NB4 (cell line): Measurements from ENCODE around the gene RYR3.

Source experiments
- DNase-seq: peaks from one replicate; pipeline ENCODE4 v3.0.0; 2010; ENCODE audit warnings: low read depth
- H3K4me3 ChIP-seq: one replicate; pipeline ENCODE4 v1.5.1; 2011; ENCODE audit warnings: mild to moderate bottlenecking, low read depth, low read length, moderate library complexity
- CTCF ChIP-seq: IDR thresholded peaks from one replicate; pipeline ENCODE4 v1.5.1; 2012; ENCODE audit warnings: low read depth, low read length
- MYC ChIP-seq: IDR thresholded peaks from 2 replicates; pipeline ENCODE4 v1.6.1; 2011; ENCODE audit warnings: low read depth, low read length
- POLR2A ChIP-seq: IDR thresholded peaks from 2 replicates; pipeline ENCODE4 v1.6.1; 2011; ENCODE audit warnings: mild to moderate bottlenecking; ENCODE audit not compliant: insufficient read length; ENCODE audit errors: extremely low read depth
- TF ChIP-seq, protein P1 (sequence below): IDR thresholded peaks from 2 replicates; pipeline ENCODE4 v1.6.1; 2011; ENCODE audit warnings: low read depth, low read length

RYR3 gene

DNA sequence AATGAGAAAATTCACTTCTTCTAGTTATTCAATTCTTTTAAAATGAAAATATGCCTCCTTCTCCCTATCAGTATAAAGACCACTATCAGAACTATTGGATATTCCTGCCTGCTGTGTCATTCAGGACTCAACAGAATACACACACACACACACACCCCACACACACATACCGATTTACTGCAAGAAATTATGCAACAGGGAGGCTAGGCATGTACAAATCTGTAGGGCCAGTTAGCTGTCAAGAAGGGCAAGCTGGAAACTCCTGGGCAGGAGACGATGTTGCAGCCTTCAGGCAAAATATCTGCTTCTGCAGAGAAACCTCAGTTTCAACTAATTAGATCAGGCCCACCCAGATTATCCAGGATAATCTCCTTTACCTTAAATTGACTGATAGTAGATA lies 13.9 kb upstream of the RYR3 start:
- H3K4me3 ChIP-seq, result no peak overlapping the region
- no peak for TF ChIP-seq POLR2A
- TF ChIP-seq MYC, result no peak
- TF ChIP-seq, protein P1, sequence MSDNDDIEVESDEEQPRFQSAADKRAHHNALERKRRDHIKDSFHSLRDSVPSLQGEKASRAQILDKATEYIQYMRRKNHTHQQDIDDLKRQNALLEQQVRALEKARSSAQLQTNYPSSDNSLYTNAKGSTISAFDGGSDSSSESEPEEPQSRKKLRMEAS, result no peak
- TF ChIP-seq CTCF, result no peak
- no peak for DNase-seq

- no peak overlapping the region for H3K4me3 ChIP-seq
- TF ChIP-seq POLR2A (no peak), MYC (no peak), CTCF (no peak)
- TF ChIP-seq, protein P1, result no peak
- DNase-seq, result no peak
These were observed 12.1 kb upstream of the RYR3 start for GRCh38 chr15:33298631-33299030.

DNA sequence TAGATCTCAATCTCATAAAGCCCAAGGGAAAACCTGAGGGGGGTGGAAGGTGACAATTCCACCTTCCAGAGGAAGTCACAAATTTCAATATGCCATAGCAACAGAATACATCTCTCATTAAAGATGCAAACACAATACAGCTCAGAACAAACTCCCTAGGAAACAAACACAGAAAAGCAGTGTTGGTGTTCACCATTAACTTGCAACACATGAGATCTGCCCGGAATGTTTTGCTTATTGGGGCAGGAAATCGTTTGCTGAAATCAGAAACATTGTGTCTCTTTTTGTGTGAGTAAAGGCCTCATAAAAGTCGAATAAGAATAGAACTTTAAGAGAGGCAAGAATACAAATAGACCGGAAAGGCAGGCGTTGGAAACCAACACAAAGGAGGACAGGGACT lies 5.8 kb upstream of the RYR3 start:
- TF ChIP-seq CTCF (no peak), MYC (no peak), POLR2A (no peak)
- TF ChIP-seq, protein P1, result no peak
- H3K4me3 ChIP-seq, result no peak overlapping the region
- DNase-seq, result no peak

GRCh38 chr15:33309602-33310276 lies 1.0 kb upstream of the RYR3 start:
- peak; percentile 50 for DNase-seq
- no peak overlapping the region for H3K4me3 ChIP-seq
- TF ChIP-seq, protein P1, result no peak
- TF ChIP-seq MYC (no peak), CTCF (peak; percentile 28)

- TF ChIP-seq CTCF (no peak), POLR2A (no peak), MYC (no peak)
- TF ChIP-seq, protein P1, result no peak
- no peak for DNase-seq
- H3K4me3 ChIP-seq, result no peak overlapping the region
These were observed 675 bp downstream of the RYR3 start for GRCh38 chr15:33311312-33311971.
